ENCODE data around the gene ACOX3.
"Not testable (repeated sequence)": the region's sequence is repeated elsewhere in the genome, so short reads cannot be mapped to it uniquely, and the experiment has no call there.

The ACOX3 gene

GRCh38 chr4:8403173-8403753, 37.3 kb downstream of the ACOX3 start:
- DNase-seq: peak; percentile 86

GRCh38 chr4:8402640-8403039, 37.9 kb downstream of the ACOX3 start:
- DNase-seq: no peak

- no peak for DNase-seq
Observed at GRCh38 chr4:8402181-8402597, 38.3 kb downstream of the ACOX3 start.

DNA sequence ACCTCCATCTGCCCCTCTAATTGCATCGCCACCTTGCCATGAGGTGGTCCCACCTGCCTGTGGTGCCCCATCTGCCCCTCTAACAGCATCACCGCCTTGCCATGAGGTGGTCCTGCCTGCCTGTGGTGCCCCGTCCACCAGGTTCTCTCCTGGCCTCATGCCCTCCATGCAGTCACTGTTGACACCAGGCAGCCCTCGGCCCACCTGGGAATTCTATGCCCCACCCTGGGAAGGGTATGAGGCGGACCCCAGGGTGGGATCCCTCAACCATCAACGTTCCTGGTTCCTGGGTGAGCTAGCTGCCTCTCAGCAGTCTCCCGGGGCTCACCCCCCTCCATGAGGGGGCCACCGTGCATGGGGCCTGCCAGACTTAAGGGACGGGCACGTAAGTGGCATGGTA, 38.9 kb downstream of the ACOX3 start:
- DNase-seq: no peak

DNA sequence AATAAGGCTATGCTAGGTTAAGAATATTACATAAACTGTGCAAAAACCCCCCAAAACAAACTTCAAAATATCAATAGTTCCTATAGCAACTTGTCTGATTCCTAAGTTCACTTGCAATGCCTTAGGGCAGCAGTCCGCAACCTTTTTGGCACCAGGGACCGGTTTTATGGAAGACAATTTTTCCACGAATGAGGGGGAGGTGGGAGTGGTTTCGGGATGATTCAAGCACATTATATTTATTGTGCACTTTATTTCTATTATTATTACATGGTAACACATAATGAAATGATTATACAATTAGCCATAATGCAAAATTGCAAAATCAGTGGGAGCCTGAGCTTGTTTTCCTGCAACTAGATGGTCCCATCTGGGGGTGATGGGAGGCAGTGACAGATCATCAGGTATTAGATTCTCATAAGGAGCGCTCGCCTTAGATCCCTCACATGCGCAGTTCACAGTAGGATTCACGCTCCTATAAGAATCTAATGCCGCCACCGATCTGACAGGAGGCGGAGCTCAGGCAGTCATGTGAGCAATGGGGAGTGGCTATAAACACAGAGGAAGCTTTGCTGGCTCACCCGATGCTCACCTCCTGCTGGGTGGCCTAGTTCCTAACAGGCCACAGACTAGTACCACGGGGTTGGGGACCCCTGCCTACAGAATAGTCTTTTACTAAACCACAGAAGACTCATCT, 39.7 kb downstream of the ACOX3 start:
- DNase-seq: no peak

DNA sequence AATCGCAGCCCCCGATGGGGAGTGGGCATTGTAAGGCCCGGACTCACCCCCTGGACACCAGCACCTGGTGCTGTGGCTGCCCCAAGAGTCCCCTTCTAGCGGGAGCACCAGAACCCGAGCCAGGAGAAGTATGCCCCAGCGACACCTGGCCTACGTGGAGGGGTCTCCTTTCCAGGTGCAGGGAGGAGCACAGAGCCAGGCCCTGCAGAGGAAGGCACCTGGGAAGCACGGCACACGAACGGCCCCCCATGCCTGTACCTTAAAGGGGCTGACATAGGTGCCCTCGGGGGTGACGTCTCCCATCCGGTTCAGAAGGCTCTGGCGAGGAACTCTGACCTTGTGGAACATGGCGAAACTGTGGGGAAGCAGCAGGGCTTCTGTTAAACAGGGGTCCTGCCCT, 41.2 kb downstream of the ACOX3 start:
- DNase-seq: no peak

- DNase-seq: no peak
Observed at GRCh38 chr4:8398347-8398746, 42.2 kb downstream of the ACOX3 start.

DNA sequence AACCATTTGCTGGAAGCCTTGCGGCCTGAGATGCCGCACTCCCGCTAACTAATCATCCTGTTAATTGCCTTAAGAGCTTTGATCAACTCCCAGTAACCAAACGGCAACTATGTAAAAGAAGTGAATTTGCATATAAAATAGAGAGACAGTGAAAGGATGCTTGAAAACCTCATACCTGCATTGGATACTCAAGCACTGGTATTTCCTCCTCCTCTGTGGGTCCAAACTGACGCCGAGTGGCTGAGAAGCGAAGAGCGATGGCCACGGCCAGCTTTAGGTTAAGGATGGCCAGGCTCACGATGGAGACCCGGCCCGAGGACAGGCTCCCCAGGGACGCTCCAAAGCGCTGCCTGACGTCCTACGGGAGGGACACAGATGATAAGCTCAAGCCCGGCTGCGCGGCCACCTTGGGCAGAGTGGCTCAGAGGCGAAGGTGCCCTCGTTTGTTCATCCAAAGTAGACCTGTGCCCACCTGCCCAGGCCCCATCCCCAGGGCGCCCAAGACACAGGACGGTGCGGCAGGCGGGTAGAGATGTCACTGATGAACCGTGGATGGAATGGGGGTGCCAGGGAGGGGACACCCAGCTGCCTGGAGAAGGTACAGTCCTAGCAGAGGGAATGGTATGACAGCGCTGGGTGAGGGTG, 43.6 kb downstream of the ACOX3 start:
- no peak for DNase-seq

DNA sequence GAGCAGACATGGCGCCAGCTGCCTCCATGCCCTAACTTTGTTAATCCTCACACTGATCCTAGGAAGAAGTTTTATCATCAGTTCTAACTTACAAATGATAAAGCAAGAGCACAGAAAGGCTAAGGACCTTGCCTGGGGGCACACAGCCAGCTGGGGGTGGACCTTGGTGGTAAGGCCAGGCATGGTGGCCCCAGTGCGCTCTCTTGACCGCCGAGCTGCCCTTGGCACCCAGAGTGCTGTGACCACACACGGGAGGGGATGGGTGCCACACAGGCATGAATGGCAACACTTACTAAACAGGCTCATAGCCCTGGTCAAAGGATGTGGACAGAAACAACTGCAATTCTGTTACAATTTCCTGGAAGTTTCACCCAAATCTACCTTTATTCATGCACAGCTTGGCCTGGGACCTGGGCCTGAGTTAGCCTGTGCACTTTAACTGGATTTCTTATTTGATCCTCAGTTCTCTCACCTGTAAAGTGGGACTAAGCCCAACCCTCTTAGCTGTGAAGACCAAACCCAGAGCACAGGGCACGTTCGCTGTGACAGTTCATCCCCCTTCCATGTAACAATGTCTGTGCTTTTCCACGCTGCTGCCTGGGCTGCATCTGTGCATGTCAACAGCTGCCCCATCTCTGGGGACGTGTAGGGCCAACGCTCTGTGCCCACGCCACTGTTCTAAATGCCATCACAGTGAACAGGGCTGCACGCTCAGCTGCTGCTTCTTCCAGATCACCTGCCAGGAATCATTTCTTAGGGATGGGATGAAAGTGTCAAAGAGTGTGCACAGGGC, 44.8 kb downstream of the ACOX3 start:
- DNase-seq: no peak

GRCh38 chr4:8394806-8395205, 45.7 kb downstream of the ACOX3 start:
- DNase-seq: no peak

DNA sequence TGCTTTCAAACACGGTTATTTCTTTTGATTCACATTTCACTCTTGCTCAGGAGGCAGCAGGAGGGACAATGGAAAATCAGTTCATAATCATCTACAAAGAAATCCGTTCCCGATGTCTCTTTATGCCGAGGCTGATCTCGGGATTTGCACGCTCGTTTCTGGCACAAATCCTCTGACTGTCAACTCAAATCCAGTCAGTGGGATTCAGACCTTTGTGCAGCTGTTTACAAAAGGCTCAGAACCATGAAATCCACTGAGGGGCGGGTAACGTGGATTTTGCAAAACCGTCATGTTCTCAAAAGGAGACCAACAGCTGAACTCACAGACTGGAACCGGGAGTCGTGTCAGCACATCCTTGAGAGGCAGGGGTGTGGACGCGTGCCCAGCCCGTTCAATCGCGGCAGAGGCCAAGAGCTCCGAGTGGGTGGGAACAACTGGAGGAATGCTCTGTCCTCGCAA, 46.4 kb downstream of the ACOX3 start:
- no peak for DNase-seq

DNA sequence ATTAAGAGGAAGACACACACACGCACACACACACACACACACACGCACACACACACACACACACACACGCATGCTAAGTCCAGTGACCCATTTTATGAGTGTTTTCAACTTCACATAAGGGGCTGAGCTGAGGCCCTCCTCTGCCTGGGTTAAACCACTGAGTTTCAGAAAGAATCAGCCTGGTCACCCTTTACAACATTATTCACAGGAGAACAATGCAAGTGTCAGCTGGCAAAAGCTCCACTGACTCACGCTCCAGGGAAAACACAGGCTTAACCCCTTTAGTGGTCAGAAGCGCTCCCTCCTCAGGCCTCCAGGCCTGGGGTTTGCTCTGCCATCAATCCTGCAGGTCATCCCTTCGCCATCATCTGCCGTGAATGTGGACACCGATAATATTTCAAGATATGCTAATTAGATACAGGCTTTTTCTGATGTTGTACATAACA, 46.9 kb downstream of the ACOX3 start:
- no peak for DNase-seq

DNA sequence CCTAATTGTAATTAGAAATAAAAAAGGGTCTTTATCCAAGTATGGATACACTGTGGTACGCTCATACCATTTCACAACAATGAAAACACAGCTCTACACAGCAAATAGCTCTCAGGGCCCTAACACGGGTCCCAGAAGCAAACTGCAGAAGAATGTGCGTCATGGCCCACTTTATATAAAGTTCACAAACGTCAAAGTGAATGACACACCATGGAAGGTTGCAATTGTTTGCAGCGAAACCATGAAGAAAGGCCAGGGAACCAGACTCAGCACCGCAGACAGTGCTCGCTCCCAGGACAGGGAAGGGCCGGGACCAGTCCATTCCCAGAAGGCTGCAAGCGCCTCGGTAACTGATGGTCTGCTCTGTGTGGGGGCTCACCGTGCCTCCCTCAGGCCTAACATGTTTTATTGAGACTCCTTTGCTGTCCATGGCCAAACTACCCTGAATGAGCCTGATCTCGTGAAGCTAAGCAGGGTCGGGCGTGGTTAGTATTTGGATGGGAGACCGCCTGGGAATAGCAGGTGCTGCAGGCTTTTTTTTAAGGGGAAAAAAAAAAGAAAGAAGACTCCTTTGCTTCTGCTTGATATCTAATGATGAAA, 47.8 kb downstream of the ACOX3 start:
- no peak for DNase-seq

- peak; percentile 23 for DNase-seq
Observed at GRCh38 chr4:8391972-8392371, 48.6 kb downstream of the ACOX3 start.

DNA sequence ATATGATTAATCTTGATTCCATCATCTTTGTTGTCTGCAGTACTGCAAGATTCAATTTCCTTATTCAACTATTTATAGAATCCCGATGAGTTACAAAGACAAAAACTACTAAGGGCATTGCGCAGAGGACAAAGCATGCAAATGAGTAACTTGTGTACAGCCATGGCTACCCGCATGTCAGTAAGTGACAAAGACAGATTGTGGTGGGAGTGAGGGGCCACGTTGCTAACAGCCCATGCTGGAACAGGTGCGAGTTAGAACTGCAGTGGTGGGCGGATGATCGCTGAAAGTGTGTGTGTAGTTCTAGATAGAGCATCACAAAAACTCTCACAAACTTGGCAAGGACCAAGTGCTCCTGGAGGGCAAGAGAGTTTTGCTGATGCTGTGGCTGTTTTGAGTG, 49.5 kb downstream of the ACOX3 start:
- no peak for DNase-seq

- no peak for DNase-seq
Observed at GRCh38 chr4:8390577-8390976, 49.9 kb downstream of the ACOX3 start.

DNA sequence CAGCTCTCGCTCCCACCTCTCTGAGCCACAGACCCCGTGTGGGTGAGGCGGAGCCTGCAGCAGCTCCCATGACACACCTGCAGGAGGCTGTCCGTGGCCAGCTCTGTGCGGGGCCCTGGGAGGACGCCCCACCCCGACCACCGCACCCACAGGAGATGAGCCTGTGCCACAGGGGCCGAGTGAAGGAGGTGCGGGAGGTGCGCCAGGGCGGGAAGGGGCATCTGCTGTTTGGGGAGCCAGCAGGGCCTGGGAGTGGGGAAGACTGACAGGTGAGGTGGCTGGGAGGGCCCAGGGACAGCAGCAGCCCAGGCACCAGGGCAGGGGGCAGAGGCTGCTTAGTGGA, 52.0 kb downstream of the ACOX3 start:
- DNase-seq: no peak

DNA sequence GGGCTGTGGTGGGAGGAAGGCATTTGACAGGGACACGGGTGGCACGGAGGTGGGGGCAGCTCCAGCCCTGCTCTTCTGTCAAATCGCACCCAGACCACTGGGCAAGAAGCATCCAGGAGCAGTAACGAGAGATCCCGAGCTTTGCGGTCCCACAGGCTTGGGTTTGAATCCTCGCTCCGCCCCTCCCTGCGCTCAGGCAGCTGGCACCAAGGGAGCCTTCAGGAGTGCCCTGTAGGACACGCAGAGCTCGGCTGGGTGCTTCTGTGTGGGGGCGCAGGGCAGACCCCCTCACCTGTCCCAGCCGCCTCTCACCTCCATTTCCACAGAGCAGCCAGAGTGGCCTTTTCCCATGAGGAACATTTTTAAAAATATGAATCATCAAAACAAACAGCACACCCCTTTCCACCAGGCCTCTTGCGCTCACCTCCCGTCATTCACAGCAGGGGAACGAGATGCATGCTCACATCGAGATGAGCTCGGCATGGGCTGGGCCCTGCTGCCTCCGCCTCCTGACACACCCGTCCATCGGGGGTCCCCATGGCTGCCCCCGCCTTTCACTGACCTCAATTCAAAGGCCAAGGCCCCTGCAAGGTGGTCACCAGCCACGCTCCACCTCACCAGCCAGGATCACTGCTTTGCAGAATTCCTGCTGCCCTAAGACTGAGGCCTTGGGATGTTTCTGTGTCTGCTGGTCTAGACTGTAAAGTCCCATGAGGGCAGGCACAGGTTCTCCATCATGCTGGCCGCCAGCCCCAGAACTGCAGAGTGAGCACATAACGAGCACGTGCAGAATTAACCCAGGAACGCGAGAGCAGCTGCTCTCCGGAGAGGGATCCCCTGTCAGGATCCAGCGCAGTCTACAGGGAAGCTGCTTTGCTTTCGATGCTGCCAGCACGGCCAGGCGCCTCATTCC, 52.7 kb downstream of the ACOX3 start:
- DNase-seq: no peak

GRCh38 chr4:8387194-8387593, 53.3 kb downstream of the ACOX3 start:
- DNase-seq: no peak

- DNase-seq: no peak
Observed at GRCh38 chr4:8386731-8387130, 53.8 kb downstream of the ACOX3 start.

GRCh38 chr4:8386131-8386530, 54.4 kb downstream of the ACOX3 start:
- not testable (repeated sequence) for DNase-seq

DNA sequence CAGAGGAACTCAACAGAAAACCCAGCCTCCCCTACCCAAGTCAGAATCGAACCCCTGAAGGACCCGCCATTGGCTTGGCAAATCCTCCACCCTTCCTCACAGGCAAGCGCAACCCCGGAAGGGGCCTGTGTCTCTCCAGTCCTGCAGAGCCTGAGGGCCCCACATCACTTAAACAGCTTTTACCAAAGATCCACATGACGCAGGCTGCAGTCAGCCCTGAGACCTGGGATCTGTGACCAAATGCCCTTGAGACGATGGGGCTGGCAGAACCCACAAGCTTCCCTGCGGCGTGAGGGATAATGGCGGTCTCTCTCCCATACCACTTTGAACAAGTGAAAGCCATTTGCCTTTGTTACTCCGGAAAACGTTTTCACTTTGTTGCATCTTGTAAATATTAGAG, 54.9 kb downstream of the ACOX3 start:
- no peak for DNase-seq

All from NCI-H1694 (cell line).